NK-92 (cell line): Measurements from ENCODE around the gene CRB3.

Source experiments
- DNase-seq: peaks from one replicate; lab custom pipeline; 2025; ENCODE audit not compliant: unreplicated experiment; lab: John Stamatoyannopoulos, UW

CRB3 gene

DNA sequence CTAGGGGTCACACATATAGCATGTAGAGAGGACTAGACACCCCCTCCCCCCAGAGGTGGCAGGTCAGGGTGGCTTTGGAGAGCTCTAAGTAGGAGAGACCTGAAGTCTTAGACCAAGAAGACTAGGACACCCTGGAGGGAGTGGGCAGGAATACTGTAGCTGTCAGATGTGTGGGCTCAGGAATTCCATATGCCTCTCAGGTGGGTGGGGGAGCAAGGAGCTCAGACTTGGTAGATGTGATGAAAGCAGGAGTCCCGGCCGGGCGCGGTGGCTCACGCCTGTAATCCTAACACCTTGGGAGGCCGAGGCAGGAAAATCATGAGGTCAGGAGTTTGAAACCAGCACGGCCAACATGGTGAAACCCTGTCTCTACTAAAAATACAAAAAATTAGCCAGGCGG lies 1.6 kb downstream of the CRB3 start:
- no peak for DNase-seq

DNA sequence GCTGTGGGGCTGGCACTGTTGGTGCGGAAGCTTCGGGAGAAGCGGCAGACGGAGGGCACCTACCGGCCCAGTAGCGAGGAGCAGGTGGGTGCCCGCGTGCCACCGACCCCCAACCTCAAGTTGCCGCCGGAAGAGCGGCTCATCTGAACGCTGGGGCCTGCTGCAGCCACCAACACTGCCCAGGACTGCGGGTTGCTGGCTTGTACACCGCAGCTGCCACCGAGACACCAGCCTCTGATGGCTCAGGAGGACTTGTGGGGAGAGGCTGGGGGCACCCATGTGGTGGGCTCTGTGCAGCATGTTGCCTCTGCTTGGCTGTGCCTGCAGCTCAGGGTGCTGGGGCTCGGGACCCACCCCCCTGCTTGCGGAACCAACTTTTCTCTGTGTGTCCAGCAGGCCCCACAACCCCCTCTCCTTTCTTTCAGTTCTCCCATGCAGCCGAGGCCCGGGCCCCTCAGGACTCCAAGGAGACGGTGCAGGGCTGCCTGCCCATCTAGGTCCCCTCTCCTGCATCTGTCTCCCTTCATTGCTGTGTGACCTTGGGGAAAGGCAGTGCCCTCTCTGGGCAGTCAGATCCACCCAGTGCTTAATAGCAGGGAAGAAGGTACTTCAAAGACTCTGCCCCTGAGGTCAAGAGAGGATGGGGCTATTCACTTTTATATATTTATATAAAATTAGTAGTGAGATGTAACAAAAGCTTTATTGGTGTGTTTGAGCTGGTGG lies 2.6 kb downstream of the CRB3 start:
- no peak for DNase-seq

- DNase-seq, result no peak
Measured at GRCh38 chr19:6467384-6467783, 3.3 kb downstream of the CRB3 start.

DNA sequence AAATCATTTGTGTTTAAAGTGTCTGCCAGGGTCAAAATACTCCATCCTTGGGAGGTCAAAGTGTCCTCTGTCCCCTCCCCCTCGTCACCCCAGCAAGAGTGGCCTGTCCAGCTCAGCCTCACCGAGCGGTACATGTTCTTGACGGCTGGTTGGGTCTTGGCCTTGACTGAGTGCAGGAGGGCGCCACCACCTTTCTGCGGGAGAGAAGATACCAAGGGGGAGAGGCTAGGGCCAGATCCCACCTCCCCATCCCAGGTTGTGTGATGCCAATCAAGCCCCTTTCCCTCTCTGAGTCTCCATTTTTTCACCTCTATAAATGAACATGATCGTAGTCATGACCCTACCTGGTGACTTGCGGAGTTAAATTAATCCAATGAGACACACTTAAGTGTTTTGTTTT lies 6.1 kb downstream of the CRB3 start:
- DNase-seq, result no peak

DNA sequence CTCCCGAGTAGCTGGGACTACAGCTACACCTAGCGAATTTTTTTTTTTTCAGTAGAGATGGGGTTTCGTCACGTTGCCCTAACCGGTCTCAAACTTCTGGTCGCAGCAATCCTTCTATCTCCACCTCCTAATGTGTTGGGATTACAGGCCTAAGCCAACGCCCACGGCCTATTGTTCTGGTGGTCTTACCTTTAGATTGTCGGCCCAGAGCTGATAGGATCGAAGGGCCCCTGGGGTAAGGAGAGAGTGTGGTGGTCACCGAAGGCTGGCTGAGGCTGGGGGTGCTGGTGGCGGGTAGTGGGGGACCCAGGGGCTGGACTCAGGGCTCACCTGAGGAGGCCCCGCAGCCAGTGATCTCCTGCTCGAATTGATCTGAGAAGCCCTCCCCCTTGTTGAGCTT lies 7.0 kb downstream of the CRB3 start:
- no peak for DNase-seq

DNA sequence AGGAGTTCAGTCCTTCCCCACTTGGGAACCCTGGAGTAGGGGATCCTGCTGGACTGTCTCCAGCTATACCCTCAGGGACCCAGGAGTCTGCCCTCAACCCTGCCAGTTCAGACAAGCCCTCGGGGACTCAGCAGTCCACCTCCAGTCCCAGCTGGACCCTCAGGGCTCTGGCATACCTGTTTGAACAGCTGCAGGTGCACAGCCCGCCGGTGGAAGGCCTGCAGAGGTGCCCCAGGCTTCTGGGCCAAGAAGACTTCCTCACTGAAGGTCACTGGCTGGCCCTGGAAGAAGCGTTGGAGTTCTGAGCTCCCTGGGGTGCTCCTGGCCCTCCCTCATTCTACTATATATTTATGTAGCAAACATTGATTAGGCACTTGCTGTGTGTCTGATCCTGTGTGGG lies 8.6 kb downstream of the CRB3 start:
- DNase-seq, result no peak

- DNase-seq, result no peak
Measured at GRCh38 chr19:6473647-6474046, 9.6 kb downstream of the CRB3 start.

GRCh38 chr19:6475321-6476108 lies 11.4 kb downstream of the CRB3 start:
- DNase-seq, result no peak

- no peak for DNase-seq
Measured at GRCh38 chr19:6476155-6476895, 12.3 kb downstream of the CRB3 start.

DNA sequence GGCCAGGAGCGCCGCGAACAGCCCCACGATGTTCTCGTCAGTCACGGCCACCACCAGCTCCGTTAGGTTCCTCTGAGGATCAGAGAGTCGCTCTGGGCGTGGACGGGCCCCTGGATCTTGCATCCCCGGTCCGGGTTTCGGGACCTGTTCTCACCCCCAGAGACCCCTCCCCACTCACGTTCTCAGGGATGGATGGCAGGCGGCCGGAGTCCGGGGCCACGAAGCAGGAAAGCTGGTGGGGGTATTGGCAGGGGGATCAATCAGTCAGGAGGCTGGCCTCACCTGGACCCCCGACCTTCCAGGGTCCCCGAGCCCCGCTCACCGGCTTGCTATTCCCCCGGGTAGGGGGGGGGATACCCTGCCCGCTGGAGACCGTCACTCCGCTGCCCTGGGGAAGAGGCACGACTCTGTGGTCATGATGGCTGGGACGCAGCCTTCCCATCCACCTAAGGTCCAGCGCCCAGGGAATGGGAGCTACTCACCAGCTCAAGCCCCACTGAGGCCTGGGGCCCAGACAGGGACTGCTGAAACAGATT lies 12.9 kb downstream of the CRB3 start:
- DNase-seq, result no peak

GRCh38 chr19:6478815-6479214 lies 14.7 kb downstream of the CRB3 start:
- no peak for DNase-seq

DNA sequence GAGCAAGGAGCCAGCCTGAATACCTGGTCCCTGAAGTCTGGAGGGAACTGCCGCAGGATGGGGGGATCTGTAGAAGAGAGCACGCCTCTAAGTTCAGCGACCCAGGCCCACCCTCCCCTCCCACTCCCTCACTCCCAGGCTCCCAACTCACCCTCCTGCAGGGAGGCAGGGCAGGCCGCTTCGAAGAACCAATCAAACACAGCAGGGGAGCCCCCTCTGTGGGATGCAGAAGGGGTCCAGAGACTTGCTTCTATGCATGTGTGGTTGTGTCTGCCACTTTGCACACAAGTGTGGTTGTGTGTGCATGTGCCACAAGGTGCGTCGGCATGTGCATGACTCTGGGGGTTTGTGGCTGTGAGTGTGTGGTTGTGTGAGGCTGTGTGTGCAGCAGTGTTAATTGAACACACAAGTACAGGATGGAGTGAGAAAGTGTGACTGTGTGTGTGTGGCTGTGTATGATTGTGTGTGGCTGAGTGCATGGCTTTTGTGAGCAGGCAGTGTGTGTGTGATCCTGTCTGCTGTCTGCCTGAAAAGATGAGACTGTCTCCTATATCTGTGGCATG lies 15.8 kb downstream of the CRB3 start:
- no peak for DNase-seq

- DNase-seq, result no peak
Measured at GRCh38 chr19:6480848-6481415, 16.9 kb downstream of the CRB3 start.

DNA sequence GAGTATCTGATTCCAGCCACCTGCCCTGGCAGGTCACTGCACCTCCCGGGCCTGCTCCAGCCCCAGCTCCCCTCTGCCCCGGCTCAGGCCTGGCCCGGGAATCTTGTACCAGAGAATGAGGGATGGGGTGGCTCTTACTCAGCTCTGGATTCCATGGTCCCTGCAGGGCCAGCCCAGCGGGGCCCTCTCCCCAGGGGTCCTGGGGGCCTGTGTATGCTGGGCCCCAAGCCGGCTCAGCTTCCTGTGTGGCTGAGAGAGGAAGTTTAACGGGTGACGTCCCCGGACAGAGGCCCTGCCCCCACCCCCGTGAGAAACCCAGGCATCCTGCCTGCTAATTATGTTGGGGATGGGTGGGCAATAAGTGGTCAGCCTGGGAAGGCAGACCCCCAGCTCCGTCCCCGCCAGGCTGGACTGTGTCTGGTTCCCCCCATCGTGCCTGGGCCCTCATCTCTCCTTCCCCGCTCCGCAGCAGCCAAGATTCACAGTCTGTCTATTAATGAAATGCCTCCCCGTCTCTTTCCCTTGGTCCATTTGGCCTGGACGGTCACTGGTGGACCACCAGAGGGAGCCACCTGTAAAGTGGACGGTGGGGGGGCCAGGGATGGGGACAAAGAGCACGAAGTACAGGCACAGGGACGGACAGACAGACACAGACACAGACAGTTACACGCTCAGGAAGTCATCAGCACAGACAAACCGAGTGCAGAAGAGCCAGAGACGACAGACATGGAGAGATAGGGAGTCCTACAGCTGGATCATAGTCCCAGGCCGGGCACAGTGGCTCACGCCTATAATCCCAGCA lies 17.7 kb downstream of the CRB3 start, which contains the start of gene DENND1C:
Gene DENND1C, minus strand, starts transcription at position 247 of the 802 bp plus-strand sequence. Its CDS starts 92 bp downstream, at position 155.
- no peak for DNase-seq

DNA sequence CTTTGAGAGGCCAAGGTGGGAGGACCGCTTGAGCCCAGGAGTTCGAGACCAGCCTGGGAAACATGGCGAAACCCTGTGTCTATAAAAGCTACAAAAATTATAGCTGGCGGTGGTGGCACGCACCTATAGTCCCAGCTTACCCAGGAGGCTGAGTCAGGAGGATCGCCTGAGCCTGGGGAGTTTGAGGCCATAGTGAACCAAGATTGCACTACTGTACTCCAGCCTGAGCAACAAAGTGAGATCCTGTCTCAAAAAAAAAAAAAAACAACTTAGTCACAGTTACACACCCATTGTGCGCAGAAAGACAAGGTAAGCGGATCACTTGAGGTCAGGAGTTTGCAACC lies 18.2 kb downstream of the CRB3 start:
- no peak for DNase-seq

DNA sequence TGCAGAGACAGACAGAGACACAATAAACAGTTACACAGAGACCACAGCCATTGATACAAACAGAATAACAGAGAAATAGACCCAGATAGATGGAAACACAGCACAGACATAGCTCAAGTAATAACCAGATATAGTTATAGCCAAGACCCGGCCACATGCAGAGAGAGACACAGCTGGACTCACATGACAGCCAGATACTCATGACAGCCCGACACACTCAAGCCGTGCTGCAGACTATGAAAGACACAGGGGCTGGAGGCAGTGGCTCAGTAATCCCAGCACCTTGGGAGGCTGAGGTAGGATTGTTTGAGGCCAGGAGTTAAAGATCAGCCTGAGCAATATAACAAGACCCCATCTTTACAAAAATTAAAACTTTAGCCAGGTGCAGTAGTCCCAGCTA lies 19.2 kb downstream of the CRB3 start:
- DNase-seq, result no peak

- DNase-seq, result no peak
Measured at GRCh38 chr19:6484230-6484629, 20.2 kb downstream of the CRB3 start.

- DNase-seq, result no peak
Measured at GRCh38 chr19:6484831-6485230, 20.8 kb downstream of the CRB3 start.

DNA sequence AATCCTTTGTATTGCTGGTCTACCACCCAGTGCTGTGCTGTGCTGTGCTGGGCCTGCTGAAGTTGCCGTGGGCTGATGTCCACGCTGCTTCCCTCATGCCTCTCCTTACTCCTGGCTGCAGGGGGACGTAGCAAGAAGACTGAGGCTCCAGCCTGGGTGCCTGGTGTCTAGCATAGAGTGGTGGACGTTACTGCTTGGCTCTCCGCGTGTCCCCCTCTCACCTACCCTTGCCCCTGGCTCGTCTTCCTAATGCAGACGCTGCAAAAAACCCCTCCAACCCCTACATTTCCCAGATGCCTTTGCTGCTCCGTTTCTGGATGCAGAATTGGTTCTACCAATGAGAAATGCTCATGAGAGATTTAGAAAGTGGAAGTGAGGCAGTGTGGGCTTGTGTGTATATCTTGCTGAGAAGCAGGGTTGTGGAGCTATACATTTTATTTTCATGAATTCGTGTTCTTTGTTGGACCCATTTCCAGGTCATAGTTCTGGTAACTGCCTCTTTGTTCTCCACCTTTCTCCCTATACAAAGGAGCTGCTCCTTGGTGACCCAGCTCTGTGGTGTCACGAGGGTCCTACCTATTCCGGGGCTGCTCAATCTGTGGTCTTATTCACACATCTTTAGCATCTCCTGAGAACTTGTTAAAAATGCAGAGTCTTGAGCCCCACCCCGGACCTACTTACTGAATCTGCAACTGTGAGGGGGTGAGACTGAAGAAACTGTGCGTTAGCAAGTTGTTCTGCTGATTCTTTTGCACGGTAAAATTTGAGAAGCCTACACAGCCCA lies 25.4 kb downstream of the CRB3 start:
- no peak for DNase-seq
